T-helper 2 cell treated with Interferon-gamma antibody and Interleukin-4, amounts not matched to agents 100 ng/mL and 5 ng/mL, for 36 hours (primary cell): ENCODE measurements around the gene CTAGE6. TPM values are rescaled to one million over a fixed set of nuclear protein-coding genes. Genes with fewer than 3 reads are reported as not detected.
"Not testable (repeated sequence)": the region's sequence is repeated elsewhere in the genome, so short reads cannot be mapped to it uniquely, and the experiment has no call there.

Source experiments
- intact Hi-C: fragments of 100-400 bp; cut with micrococcal nuclease; formaldehyde crosslinking; loops from one replicate; pipeline ENCODE4 v1.15.1; 2023
- total RNA-seq: library from RNA; stranded (reverse); gene quantifications from 2 replicates; pipeline ENCODE4 v1.2.3, GENCODE V29; 2022

CTAGE6 gene
- total RNA-seq, 1 donor from 2014 or later = 0.98 TPM

DNA sequence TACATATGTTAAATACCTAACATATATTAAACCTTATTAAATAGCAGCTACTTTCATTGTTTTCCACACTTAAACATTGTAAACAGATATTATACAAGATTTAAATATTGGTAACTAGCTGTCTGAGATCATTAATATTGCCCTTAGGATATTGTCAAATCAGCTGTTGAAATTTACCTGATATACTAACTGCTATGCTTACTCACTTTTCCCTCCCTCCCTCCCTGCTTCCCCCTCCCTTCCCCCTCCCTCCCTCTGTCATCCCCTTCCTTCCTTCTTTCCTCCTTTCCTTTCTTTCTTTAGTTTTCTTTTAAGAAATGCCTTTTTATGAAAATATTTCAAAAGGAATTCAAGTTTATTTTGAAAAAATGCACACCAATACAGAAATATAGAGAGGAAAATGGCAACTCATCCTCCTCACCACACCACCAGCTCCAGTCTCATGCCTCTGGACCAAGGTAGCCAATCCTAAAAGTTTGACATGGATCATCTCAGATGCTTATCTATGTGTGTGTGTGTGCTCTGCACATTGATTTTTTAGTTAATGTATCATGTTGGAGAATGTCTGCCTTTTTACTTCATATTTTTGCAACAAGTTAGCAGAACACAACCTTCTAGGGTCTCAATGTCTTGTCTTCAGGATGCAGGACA, 41.8 kb downstream of the CTAGE6 start:
- intact Hi-C loops = not testable (repeated sequence)

DNA sequence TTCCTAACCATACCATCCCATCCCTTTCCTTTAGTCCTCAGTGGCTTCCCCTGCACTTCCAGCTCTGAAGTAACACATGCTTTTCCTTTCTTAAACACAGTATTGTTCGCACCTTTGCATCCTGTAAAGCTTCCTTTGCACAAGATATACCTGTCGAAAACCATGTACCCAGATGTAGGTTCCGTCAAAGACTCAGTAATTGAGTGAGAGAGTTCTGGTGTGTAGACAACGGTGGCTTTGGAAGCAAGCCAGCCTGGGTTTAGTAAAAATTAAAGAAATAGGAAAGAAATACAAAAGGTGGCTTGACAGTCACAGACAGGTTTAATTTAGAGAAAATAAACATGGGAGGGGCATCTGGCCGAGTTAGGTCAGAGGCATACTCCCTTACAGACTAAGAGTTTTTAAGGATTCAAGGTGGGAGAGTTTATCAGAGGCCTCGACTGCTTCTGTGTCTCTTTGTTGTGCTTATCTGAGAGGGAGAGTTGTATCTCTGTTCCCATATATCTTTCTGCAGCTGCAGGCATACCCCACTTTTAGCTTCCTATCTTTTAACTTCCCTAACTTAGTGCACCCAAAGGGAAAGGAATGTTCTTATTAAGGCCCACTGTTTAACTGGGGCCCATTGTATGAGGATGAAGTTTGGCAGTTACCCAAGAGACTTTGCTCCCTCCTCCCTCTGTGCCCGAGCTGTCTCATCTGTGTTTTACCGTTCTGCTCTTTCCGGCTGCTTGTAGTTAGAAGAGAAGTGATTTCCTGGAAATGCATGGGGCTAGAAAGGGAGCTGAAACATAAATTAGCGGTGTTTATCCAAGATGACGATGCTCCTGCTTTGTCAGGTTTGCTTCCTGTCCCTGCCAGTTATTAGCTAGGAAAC, 42.7 kb downstream of the CTAGE6 start:
- intact Hi-C loops = not testable (repeated sequence)

DNA sequence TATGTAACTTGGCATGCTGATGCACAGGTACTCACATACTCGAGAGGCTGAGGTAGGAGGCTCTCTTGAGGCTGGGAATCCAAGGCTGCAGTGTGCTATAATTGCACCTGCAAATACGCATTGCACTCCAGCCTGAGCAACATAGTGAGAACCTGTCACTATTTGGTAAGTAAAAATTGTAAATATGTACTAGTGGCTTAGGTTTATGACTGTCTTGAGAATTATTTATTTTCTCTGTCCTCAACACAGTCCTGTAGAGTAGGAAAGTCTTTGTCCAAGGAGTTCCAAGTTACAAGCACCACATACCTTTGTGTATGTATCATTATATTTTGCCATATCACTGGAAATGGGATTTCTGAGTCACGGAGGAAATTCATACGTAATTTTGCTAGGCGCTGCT, 45.1 kb downstream of the CTAGE6 start:
- intact Hi-C loops = not testable (repeated sequence)

DNA sequence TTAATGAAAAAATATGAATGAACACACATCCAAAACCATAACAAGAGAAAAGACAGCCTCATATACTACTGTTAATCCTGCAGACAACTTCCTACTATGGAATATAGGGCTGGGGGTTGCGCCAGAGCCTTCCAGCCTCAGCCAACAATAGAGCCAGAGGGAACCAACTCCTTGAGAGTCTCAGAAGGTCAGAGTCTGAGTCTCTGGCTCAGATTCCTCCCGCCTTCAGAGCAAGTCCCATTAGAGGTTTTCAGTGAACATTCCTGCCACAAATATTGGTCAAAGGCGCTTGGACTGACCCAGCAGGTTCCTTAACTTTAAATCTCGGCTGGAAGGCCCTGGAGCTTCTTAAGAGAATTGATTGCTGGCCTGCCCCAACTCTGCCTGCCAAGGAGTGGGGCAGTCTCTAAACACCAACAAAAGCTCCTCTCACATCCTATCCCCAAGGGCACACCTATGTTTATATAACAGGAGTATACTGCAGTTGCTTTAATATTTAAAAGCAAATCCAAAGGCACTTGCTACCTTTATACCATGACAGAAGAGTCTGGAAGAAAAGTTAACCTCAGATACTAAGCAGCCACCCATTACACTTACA, 45.7 kb downstream of the CTAGE6 start:
- intact Hi-C loops = not testable (repeated sequence)

DNA sequence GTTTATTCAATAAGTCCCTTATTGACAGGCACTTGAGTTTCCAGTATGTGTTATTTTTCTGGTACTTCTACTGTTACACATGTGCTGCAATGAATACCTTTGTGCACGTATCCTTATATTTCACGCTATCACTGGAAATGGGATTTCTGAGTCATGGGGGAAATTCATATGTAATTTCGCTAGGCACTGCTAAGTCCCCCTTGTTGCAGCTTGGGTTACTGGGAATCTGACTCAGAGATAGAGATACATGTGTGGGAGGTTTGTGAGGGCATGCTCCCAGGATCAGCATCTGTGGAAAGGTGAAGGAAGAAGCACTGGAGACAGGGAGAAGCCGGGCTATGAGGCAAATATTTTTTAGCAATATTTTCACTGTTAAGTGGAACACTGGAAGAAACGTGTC, 47.6 kb downstream of the CTAGE6 start:
- intact Hi-C loops = not testable (repeated sequence)

Other genes starting within 250 kb of the CTAGE6 start
- 1.3 and 2.0 TPM in 2 replicates for gene CTAGE15, start 185.9 kb downstream of the CTAGE6 start, total RNA-seq
- 20.7 and 21.3 TPM in 2 replicates for gene TCAF2, start 136.7 kb downstream of the CTAGE6 start, total RNA-seq
- 15.7 and 16.0 TPM in 2 replicates for gene TCAF1, start 144.5 kb upstream of the CTAGE6 start, total RNA-seq
- not detected in 2 replicates for gene OR2F2, start 177.5 kb upstream of the CTAGE6 start, total RNA-seq
- not detected in 2 replicates for gene OR2F1, start 197.1 kb upstream of the CTAGE6 start, total RNA-seq
- gene OR6B1, start 242.6 kb upstream of the CTAGE6 start, total RNA-seq = not detected in 2 replicates